Measurements from ENCODE around the gene OR51B4. TPM values are rescaled to one million over a fixed set of nuclear protein-coding genes. Genes with fewer than 3 reads are reported as not detected.
"Not testable (repeated sequence)": the region's sequence is repeated elsewhere in the genome, so short reads cannot be mapped to it uniquely, and the experiment has no call there.

Gene OR51B4
- polyA plus RNA-seq, 1 of the 3 experiments (the other 2 are of a cell fraction): 0.07 TPM

- no peak overlapping the region for H3K4me3 ChIP-seq (ENCODE audit: low read depth in 2 of 2, low read length in 1 of 2)
- CTCF ChIA-PET: no interaction called here
- H3K9me2 ChIP-seq: no peaks in the 10 kb centered on the region
- no peaks in the 10 kb centered on the region for H4K20me1 ChIP-seq (ENCODE audit: insufficient read depth)
- no peak overlapping the region for H3K27ac ChIP-seq (ENCODE audit: low read depth in 2 of 2, low read length in 1 of 2)
- no peaks in the 10 kb centered on the region for H3K79me2 ChIP-seq (ENCODE audit: insufficient read depth)
- no peaks in the 10 kb centered on the region for H3K4me1 ChIP-seq (ENCODE audit: control insufficient read depth in 1 of 2, insufficient read depth in 2 of 2, low read depth in 1 of 2, low read length in 1 of 2)
- no peaks in the 10 kb centered on the region for H3F3A ChIP-seq (replicated peaks; ENCODE audit: insufficient read depth)
- H3K9ac ChIP-seq: no peak overlapping the region
- TF ChIP-seq FOXJ3 (CRISPR knock-in tag; IDR thresholded peaks at IDR 0.05): no peak
- no peak for TF ChIP-seq ZBTB33 (IDR thresholded peaks at IDR 0.05; ENCODE audit: borderline replicate concordance, low read depth)
- TF ChIP-seq MXI1 (IDR thresholded peaks at IDR 0.05; ENCODE audit: low read depth, low read length): no peak
- TF ChIP-seq RCOR1 (IDR thresholded peaks at IDR 0.05; ENCODE audit: low read length): no peak
- TF ChIP-seq TAF1 (IDR thresholded peaks at IDR 0.05; ENCODE audit: borderline replicate concordance, low read depth, low read length): no peak
- TF ChIP-seq TCF12 (IDR thresholded peaks at IDR 0.05): no peak
- TF ChIP-seq EZH2phosphoT487 (IDR thresholded peaks at IDR 0.05; ENCODE audit: borderline replicate concordance, low read depth): no peak
- TF ChIP-seq POLR2AphosphoS5 (IDR thresholded peaks at IDR 0.05; ENCODE audit: low read depth, low read length): no peak
- no peak for TF ChIP-seq GABPA (IDR thresholded peaks at IDR 0.05; ENCODE audit: low read depth)
- TF ChIP-seq MEF2A (IDR thresholded peaks at IDR 0.05; ENCODE audit: borderline replicate concordance, low read depth): no peak
- TF ChIP-seq RFX5 (IDR thresholded peaks at IDR 0.05; ENCODE audit: low read length): no peak
- TF ChIP-seq CHD2 (IDR thresholded peaks at IDR 0.05; ENCODE audit: low read length, partially characterized antibody): no peak
- TF ChIP-seq RXRA (IDR thresholded peaks at IDR 0.05; ENCODE audit: borderline replicate concordance, low read depth): no peak
- no peak for TF ChIP-seq PBX3 (IDR thresholded peaks at IDR 0.05)
- H3K9me3 ChIP-seq: no peaks in the 10 kb centered on the region
- H3K36me3 ChIP-seq (replicated peaks in 1 of 2; ENCODE audit: control insufficient read depth in 1 of 2, insufficient read depth in 2 of 2, low read length in 1 of 2): no peaks in the 10 kb centered on the region
- POLR2A ChIA-PET: no interaction called here
- WGBS (ENCODE audit: low lambda C conversion rate): 3% methylated on average over 1 of the region's 1 CpG
- no peak for DNase-seq
- no peak overlapping the region for H2AFZ ChIP-seq (ENCODE audit: low read depth)
- no peak overlapping the region for H3K4me2 ChIP-seq
- H3K27me3 ChIP-seq (ENCODE audit: insufficient read depth): no peaks in the 10 kb centered on the region; the same call in 1 of the 2 replicates
Observed at GRCh38 chr11:5339771-5340322, 38.1 kb upstream of the OR51B4 start.

DNA sequence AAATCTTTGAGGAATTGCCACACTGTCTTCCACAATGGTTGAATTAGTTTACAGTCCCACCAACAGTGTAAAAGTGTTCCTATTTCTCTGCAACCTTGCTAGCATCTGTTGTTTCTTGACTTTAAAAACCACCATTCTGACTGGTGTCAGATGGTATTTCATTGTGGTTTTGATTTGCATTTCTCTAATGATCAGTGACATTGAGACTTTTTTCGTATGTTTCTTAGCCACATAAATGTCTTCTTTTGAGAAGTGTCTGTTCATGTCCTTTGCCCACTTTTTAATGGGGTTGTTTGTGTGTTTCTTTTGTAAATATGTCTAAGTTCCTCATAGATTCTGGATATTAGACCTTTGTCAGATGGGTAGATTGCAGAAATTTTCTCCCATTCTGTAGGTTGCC, 35.5 kb upstream of the OR51B4 start:
- H3K4me1 ChIP-seq (ENCODE audit: control insufficient read depth in 1 of 2, insufficient read depth in 2 of 2, low read depth in 1 of 2, low read length in 1 of 2); H2AFZ ChIP-seq (ENCODE audit: low read depth): not testable (repeated sequence)

More for the DNA sequence above, 35.5 kb upstream of the OR51B4 start:
- H3K36me3 ChIP-seq (replicated peaks in 1 of 2; ENCODE audit: control insufficient read depth in 1 of 2, insufficient read depth in 2 of 2, low read length in 1 of 2); CTCF ChIA-PET; H3K4me2 ChIP-seq; H3K9ac ChIP-seq; H3K79me2 ChIP-seq (ENCODE audit: insufficient read depth); H3K27me3 ChIP-seq (ENCODE audit: insufficient read depth); H3K4me3 ChIP-seq (ENCODE audit: low read depth in 2 of 2, low read length in 1 of 2); H4K20me1 ChIP-seq (ENCODE audit: insufficient read depth); DNase-seq; H3K27ac ChIP-seq (ENCODE audit: low read depth in 2 of 2, low read length in 1 of 2); H3F3A ChIP-seq (replicated peaks; ENCODE audit: insufficient read depth); POLR2A ChIA-PET; H3K9me2 ChIP-seq; H3K9me3 ChIP-seq: not testable (repeated sequence)
- 6% methylated on average over 1 of the region's 1 CpG for WGBS (ENCODE audit: low lambda C conversion rate)
